Stimulated activated CD4-positive, alpha-beta T cell treated with anti-CD3 and anti-CD28 coated beads, Interleukin-15, amount 100 ng/mL, for 24 hours (primary cell): ENCODE data around the gene RINL.
"Not testable (repeated sequence)": the region's sequence is repeated elsewhere in the genome, so short reads cannot be mapped to it uniquely, and the experiment has no call there.

Experiments
- DNase-seq: peaks from one replicate; pipeline ENCODE4 v3.0.0-alpha.2; 2020

The RINL gene

GRCh38 chr19:38873400-38873799, 4.7 kb downstream of the RINL start:
- DNase-seq: not testable (repeated sequence)

- no peak for DNase-seq
Observed at GRCh38 chr19:38870612-38871011, 7.5 kb downstream of the RINL start.

GRCh38 chr19:38869836-38870607, 8.1 kb downstream of the RINL start:
- DNase-seq: peak; percentile 96

- peak; percentile 56 for DNase-seq
Observed at GRCh38 chr19:38869160-38869835, 8.8 kb downstream of the RINL start.

- DNase-seq: no peak
Observed at GRCh38 chr19:38868551-38868950, 9.5 kb downstream of the RINL start.

GRCh38 chr19:38867171-38867780, 10.8 kb downstream of the RINL start:
- DNase-seq: no peak

GRCh38 chr19:38862321-38863059, 15.6 kb downstream of the RINL start:
- no peak for DNase-seq

GRCh38 chr19:38861368-38861767, 16.7 kb downstream of the RINL start:
- DNase-seq: no peak

GRCh38 chr19:38859631-38860204, 18.4 kb downstream of the RINL start:
- not testable (repeated sequence) for DNase-seq

GRCh38 chr19:38856813-38857212, 21.3 kb downstream of the RINL start:
- no peak for DNase-seq

GRCh38 chr19:38855751-38856150, 22.3 kb downstream of the RINL start:
- not testable (repeated sequence) for DNase-seq

GRCh38 chr19:38854961-38855360, 23.1 kb downstream of the RINL start:
- DNase-seq: not testable (repeated sequence)

- no peak for DNase-seq
Observed at GRCh38 chr19:38853214-38853613, 24.9 kb downstream of the RINL start.

GRCh38 chr19:38852231-38853044, 25.6 kb downstream of the RINL start:
- DNase-seq: peak; percentile 74

- peak; percentile 95 for DNase-seq
Observed at GRCh38 chr19:38851622-38852230, 26.3 kb downstream of the RINL start.

GRCh38 chr19:38850976-38851621, 27.0 kb downstream of the RINL start:
- peak; percentile 50 for DNase-seq

- DNase-seq: peak; percentile 98
Observed at GRCh38 chr19:38850436-38850975, 27.6 kb downstream of the RINL start.

- peak; percentile 99 for DNase-seq
Observed at GRCh38 chr19:38849860-38850435, 28.1 kb downstream of the RINL start, which contains the start of gene HNRNPL. TSS of gene HNRNPL (minus strand) at chr19:38849986. CDS start at chr19:38849966, 20 bp downstream.

GRCh38 chr19:38849147-38849859, 28.8 kb downstream of the RINL start:
- DNase-seq: peak; percentile 99
